Panc1 (cell line): Measurements from ENCODE around the gene TAF4B. TPM values are rescaled to one million over a fixed set of nuclear protein-coding genes. Genes with fewer than 3 reads are reported as not detected.
"Not testable (repeated sequence)": the region's sequence is repeated elsewhere in the genome, so short reads cannot be mapped to it uniquely, and the experiment has no call there.

ENCODE experiments used
- ATAC-seq: fragments of 200-7000 bp; cut with Tn5 transposase; 2 replicates; pipeline ENCODE4 v1.9.1; 2020; ENCODE audit warnings: mild to moderate bottlenecking, moderate library complexity
- BruUV-seq: library from RNA; stranded (reverse); fragments of 400-500 nt; replicated peaks from 2 replicates; lab custom pipeline; 2021; lab: Mats Ljungman, UMichigan
- CTCF ChIA-PET: fragments of 300-600 bp; sonication (Branson Sonifier 250); formaldehyde crosslinking; loops from one replicate; lab custom pipeline; 2022; ENCODE audit warnings: antibody characterized with exemption; lab: Charles Lee
- POLR2A ChIA-PET: fragments of 300-600 bp; sonication (Branson Sonifier 250); formaldehyde crosslinking; loops from one replicate; lab custom pipeline; 2022; ENCODE audit warnings: antibody characterized with exemption; lab: Charles Lee
- DNase-seq: peaks from one replicate; pipeline ENCODE4 v3.0.0-alpha.2; 2010; ENCODE audit warnings: low read depth, low spot score
- H3K27ac ChIP-seq: 2 replicates; pipeline ENCODE4 v1.5.1; 2011; ENCODE audit warnings: mild to moderate bottlenecking, low read length, inconsistent platforms
- H3K27me3 ChIP-seq: fragments of 200-500 bp; sonication (Bioruptor generic); 2 replicates; pipeline ENCODE4 v1.6.0; 2014; ENCODE audit warnings: low read length, inconsistent platforms; ENCODE audit not compliant: control insufficient read depth, insufficient read depth
- H3K36me3 ChIP-seq: fragments of 200-500 bp; sonication (Bioruptor generic); 2 replicates; pipeline ENCODE4 v1.5.1; 2014; ENCODE audit warnings: inconsistent platforms, mild to moderate bottlenecking, low read length, moderate library complexity; ENCODE audit not compliant: control insufficient read depth, insufficient read depth
- H3K4me1 ChIP-seq: 2 replicates; pipeline ENCODE4 v1.5.1; 2011; ENCODE audit warnings: inconsistent platforms, mild to moderate bottlenecking, low read length, moderate library complexity; ENCODE audit not compliant: control insufficient read depth, insufficient read depth
- H3K4me3 ChIP-seq, 2 experiments: 2 replicates each; pipeline ENCODE4 v1.5.1; 2011 to 2012; ENCODE audit warnings: low read depth in 2 of 2, low read length in 2 of 2, mild to moderate bottlenecking in 2 of 2, inconsistent platforms in 1 of 2, moderate library complexity in 1 of 2
- H3K9me3 ChIP-seq: fragments of 200-500 bp; sonication (Bioruptor generic); 2 replicates; pipeline ENCODE4 v1.5.1; 2014; ENCODE audit warnings: low read depth, mild to moderate bottlenecking, inconsistent platforms, low read length, moderate library complexity; ENCODE audit not compliant: control insufficient read depth, insufficient read depth
- POLR2AphosphoS5 ChIP-seq: IDR thresholded peaks from 2 replicates; pipeline ENCODE4 v1.6.1; 2012; ENCODE audit warnings: mild to moderate bottlenecking, low read depth, low read length, moderate library complexity
- SIN3A ChIP-seq: IDR thresholded peaks from 2 replicates; pipeline ENCODE4 v1.6.1; 2012; ENCODE audit warnings: low read depth, mild to moderate bottlenecking, low read length, moderate library complexity, borderline replicate concordance; ENCODE audit not compliant: insufficient read depth
- TCF7L2 ChIP-seq: IDR thresholded peaks from 2 replicates; pipeline ENCODE4 v1.6.1; 2011; ENCODE audit warnings: mild to moderate bottlenecking, low read depth, low read length, inconsistent platforms
- in situ Hi-C: cut with HindIII; loops from 2 replicates; pipeline ENCODE4 v1.10.0; 2016; ENCODE audit warnings: low sequenced_read_pairs, low pct_unique_long_range_greater_than_20kb
- intact Hi-C: fragments of 100-400 bp; cut with micrococcal nuclease; formaldehyde crosslinking; loops from one replicate; pipeline ENCODE4 v1.10.0; 2022; ENCODE audit not compliant: unreplicated experiment
- total RNA-seq: library from RNA; stranded (reverse); gene quantifications from one replicate; pipeline ENCODE4 v1.2.1, GENCODE V29; 2021; ENCODE audit not compliant: unreplicated experiment
- TF ChIP-seq, protein P1 (sequence below): fragments of 450-650 bp; IDR thresholded peaks from 2 replicates; pipeline ENCODE4 v1.5.1; 2017; ENCODE audit warnings: mild to moderate bottlenecking
- TF ChIP-seq, protein P2 (sequence below), 2 experiments: IDR thresholded peaks; 2 replicates each; pipeline ENCODE4 v1.6.1; 2011 to 2012; ENCODE audit warnings: low read depth in 2 of 2, control low read depth in 1 of 2, low read length in 1 of 2, mild to moderate bottlenecking in 1 of 2, moderate library complexity in 1 of 2; ENCODE audit not compliant: insufficient read depth in 1 of 2

The TAF4B gene
- total RNA-seq, 1 experiment from 2014 or later: 8.0 TPM

DNA sequence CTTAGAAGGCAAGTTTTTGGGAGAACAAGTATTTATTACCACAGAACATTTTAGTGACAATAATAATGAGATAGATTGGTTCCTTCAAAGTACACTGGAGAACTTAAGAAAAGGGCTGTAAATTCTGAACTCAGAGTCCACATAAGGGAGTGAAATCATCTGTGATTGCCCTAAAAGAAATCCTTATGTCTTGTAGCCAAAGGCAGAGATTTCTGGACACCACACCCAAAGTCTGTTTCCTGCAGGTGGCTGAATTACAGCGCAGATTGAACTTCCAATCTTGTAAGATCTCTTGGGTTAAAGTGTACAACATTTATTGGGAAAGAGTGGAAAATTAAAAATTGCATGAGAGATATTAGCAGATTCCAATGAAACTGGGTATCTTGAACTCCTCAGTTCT lies 143.8 kb downstream of the TAF4B start:
- no TSS peak for BruUV-seq
- H3K9me3 ChIP-seq: no peaks in the 10 kb centered on the region
- TF ChIP-seq TCF7L2 (no peak), POLR2AphosphoS5 (no peak)
- TF ChIP-seq, protein P1, sequence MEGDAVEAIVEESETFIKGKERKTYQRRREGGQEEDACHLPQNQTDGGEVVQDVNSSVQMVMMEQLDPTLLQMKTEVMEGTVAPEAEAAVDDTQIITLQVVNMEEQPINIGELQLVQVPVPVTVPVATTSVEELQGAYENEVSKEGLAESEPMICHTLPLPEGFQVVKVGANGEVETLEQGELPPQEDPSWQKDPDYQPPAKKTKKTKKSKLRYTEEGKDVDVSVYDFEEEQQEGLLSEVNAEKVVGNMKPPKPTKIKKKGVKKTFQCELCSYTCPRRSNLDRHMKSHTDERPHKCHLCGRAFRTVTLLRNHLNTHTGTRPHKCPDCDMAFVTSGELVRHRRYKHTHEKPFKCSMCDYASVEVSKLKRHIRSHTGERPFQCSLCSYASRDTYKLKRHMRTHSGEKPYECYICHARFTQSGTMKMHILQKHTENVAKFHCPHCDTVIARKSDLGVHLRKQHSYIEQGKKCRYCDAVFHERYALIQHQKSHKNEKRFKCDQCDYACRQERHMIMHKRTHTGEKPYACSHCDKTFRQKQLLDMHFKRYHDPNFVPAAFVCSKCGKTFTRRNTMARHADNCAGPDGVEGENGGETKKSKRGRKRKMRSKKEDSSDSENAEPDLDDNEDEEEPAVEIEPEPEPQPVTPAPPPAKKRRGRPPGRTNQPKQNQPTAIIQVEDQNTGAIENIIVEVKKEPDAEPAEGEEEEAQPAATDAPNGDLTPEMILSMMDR: no peak
- TF ChIP-seq, protein P2, sequence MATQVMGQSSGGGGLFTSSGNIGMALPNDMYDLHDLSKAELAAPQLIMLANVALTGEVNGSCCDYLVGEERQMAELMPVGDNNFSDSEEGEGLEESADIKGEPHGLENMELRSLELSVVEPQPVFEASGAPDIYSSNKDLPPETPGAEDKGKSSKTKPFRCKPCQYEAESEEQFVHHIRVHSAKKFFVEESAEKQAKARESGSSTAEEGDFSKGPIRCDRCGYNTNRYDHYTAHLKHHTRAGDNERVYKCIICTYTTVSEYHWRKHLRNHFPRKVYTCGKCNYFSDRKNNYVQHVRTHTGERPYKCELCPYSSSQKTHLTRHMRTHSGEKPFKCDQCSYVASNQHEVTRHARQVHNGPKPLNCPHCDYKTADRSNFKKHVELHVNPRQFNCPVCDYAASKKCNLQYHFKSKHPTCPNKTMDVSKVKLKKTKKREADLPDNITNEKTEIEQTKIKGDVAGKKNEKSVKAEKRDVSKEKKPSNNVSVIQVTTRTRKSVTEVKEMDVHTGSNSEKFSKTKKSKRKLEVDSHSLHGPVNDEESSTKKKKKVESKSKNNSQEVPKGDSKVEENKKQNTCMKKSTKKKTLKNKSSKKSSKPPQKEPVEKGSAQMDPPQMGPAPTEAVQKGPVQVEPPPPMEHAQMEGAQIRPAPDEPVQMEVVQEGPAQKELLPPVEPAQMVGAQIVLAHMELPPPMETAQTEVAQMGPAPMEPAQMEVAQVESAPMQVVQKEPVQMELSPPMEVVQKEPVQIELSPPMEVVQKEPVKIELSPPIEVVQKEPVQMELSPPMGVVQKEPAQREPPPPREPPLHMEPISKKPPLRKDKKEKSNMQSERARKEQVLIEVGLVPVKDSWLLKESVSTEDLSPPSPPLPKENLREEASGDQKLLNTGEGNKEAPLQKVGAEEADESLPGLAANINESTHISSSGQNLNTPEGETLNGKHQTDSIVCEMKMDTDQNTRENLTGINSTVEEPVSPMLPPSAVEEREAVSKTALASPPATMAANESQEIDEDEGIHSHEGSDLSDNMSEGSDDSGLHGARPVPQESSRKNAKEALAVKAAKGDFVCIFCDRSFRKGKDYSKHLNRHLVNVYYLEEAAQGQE (IDR thresholded peaks at IDR 0.05; ENCODE audit: insufficient read depth in 1 of 2, low read depth in 2 of 2, low read length in 1 of 2): no peak
- H3K27me3 ChIP-seq: no peaks in the 10 kb centered on the region
- H3K4me1 ChIP-seq: no peaks in the 10 kb centered on the region
- ATAC-seq (no peak), DNase-seq (no peak)
- ChIA-PET CTCF (no interaction called here), POLR2A (no interaction called here)
- H3K36me3 ChIP-seq: no peaks in the 10 kb centered on the region
- no peak overlapping the region for H3K4me3 ChIP-seq
- no peak overlapping the region for H3K27ac ChIP-seq
- intact Hi-C loops: no loop called here
- in situ Hi-C loops: no loop called here

DNA sequence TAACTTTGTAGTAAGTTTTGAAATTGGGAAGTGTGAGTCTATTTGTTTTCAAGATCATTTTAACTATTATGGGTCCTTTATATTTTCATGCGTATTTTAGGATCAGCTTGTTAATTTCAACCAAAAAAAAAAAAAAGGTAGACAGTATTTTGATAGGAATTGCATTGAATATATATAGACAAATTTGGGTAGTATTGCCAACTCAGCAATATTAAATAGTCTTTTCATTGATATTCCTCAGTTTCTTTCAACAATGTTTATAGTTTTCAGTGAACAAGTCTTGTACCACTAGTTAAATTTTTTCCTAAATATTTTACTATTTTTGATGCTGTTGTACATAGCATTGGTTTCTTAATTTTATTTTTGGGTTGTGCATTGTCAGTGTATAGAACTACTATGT lies 149.9 kb downstream of the TAF4B start:
- DNase-seq (no peak), ATAC-seq (no peak)
- no peaks in the 10 kb centered on the region for H3K27me3 ChIP-seq
- no peaks in the 10 kb centered on the region for H3K36me3 ChIP-seq
- POLR2A ChIA-PET: no interaction called here
- no peaks in the 10 kb centered on the region for H3K4me1 ChIP-seq
- no peak for TF ChIP-seq SIN3A
- in situ Hi-C loops: no loop called here
- BruUV-seq: no TSS peak
- intact Hi-C loops: no loop called here
- H3K4me3 ChIP-seq: no peak overlapping the region
- CTCF ChIA-PET: no interaction called here
- no peak overlapping the region for H3K27ac ChIP-seq
- H3K9me3 ChIP-seq: no peaks in the 10 kb centered on the region

DNA sequence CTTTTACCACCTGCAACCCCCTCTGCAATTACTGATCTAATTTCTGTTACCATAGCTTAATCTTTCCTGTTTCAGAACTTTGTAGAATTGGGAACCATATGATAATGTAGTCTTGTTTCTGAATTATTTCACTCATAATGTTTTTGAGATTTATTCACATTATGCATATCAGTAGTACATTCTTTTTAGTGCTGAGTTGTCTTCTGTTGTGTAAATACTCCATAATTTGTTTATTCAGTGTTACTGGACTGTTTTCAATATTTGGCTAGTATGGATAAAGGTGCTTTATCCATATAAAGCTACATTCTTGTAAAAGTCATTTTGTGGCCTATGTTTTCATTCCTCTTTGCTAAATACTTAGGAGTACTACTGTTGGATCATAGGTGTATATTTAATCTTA lies 152.5 kb downstream of the TAF4B start:
- TF ChIP-seq, protein P1: no peak
- TF ChIP-seq POLR2AphosphoS5 (no peak), TCF7L2 (no peak), SIN3A (no peak)
- TF ChIP-seq, protein P2 (IDR thresholded peaks at IDR 0.05; ENCODE audit: insufficient read depth in 1 of 2, low read depth in 2 of 2, low read length in 1 of 2): no peak
- in situ Hi-C loops (no loop called here), intact Hi-C loops (no loop called here)
- ATAC-seq (no peak), DNase-seq (no peak)
- no TSS peak for BruUV-seq
- Histone ChIP-seq H3K36me3 (no peaks in the 10 kb centered on the region), H3K4me3 (no peak overlapping the region), H3K27me3 (no peaks in the 10 kb centered on the region), H3K4me1 (no peaks in the 10 kb centered on the region), H3K9me3 (no peaks in the 10 kb centered on the region), H3K27ac (no peak overlapping the region)
- ChIA-PET POLR2A (no interaction called here), CTCF (no interaction called here)

DNA sequence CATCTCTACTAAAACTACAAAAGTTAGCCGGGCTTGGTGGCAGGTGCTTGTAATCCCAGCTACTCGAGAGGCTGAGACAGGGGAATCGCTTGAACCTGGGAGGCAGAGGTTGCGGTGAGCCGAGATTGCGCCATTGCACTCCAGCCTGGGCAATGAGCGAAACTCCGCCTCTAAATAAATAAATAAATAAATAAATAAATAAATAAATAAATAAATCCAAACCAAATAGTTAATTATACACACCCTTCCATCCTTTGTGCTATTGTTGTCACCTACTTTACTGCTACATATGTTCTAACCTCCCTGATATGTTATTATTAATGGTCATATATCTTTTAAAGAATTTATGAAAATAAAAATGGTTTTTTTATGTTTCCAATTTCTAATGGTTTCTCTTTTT lies 155.3 kb downstream of the TAF4B start:
- H3K36me3 ChIP-seq, BruUV-seq, DNase-seq, H3K4me1 ChIP-seq, POLR2A ChIA-PET, H3K27ac ChIP-seq, ATAC-seq, in situ Hi-C loops, CTCF ChIA-PET, H3K27me3 ChIP-seq, H3K4me3 ChIP-seq, H3K9me3 ChIP-seq: not testable (repeated sequence)
- intact Hi-C loops: loop anchor here (5.0 to 10.0 kb wide), 2 partner anchors 166 to 273 kb away; partner anchors contain the start of gene KCTD1
